Kidney (tissue), 14 donors: ENCODE data around the gene C1orf74. TPM values are rescaled to one million over a fixed set of nuclear protein-coding genes. Genes with fewer than 3 reads are reported as not detected.

Source experiments
- DNase-seq, 5 donors: peaks; one replicate each; pipeline ENCODE4 v3.0.0-alpha.2; 2013 to 2020
- FAIRE-seq: peaks from 2 replicates; lab custom pipeline; 2012; peaks lifted over from hg19 to GRCh38; lab: Jason Lieb, UNC
- H3K27ac ChIP-seq, 2 donors: one replicate each; pipeline ENCODE4 v1.7.0; 2013; ENCODE audit warnings: low read depth in 2 of 2, low read length in 2 of 2, inconsistent platforms in 1 of 2
- H3K27me3 ChIP-seq: one replicate; pipeline ENCODE4 v1.7.1; 2013; ENCODE audit warnings: low read length, inconsistent platforms; ENCODE audit not compliant: control insufficient read depth, insufficient read depth
- H3K36me3 ChIP-seq, 3 donors: one replicate each; pipeline versions ENCODE4 v1.7.0 to v1.7.1; 2013; ENCODE audit warnings: low read length in 3 of 3, control low read depth in 1 of 3, inconsistent platforms in 1 of 3; ENCODE audit not compliant: insufficient read depth in 3 of 3, control insufficient read depth in 2 of 3
- H3K4me1 ChIP-seq, 3 donors: one replicate each; pipeline versions ENCODE4 v1.7.0 to v1.7.1; 2013; ENCODE audit warnings: low read length in 3 of 3, inconsistent platforms in 1 of 3, low read depth in 1 of 3; ENCODE audit not compliant: control insufficient read depth in 2 of 3, insufficient read depth in 2 of 3
- H3K4me3 ChIP-seq, 3 donors: one replicate each; pipeline versions ENCODE4 v1.7.0 to v1.8.1; 2013; ENCODE audit warnings: low read length in 3 of 3, control low read depth in 1 of 3, inconsistent platforms in 1 of 3
- H3K9ac ChIP-seq, 3 donors: one replicate each; pipeline versions ENCODE4 v1.7.0 to v1.7.1; 2013; ENCODE audit warnings: low read length in 3 of 3, control low read depth in 1 of 3, inconsistent platforms in 1 of 3
- H3K9me3 ChIP-seq, 3 donors: one replicate each; pipeline versions ENCODE4 v1.7.0 to v1.7.1; 2013; ENCODE audit warnings: low read length in 3 of 3, control low read depth in 1 of 3, inconsistent platforms in 1 of 3; ENCODE audit not compliant: control insufficient read depth in 2 of 3, insufficient read depth in 1 of 3
- CTCF ChIP-seq: IDR thresholded peaks from 3 replicates; pipeline ENCODE4 v1.5.1; 2012; ENCODE audit warnings: mild to moderate bottlenecking, moderate library complexity, borderline replicate concordance; ENCODE audit not compliant: insufficient read depth; ENCODE audit errors: extremely low read depth
- intact Hi-C: fragments of 100-400 bp; cut with DNase I; formaldehyde crosslinking; loops from one replicate; pipeline ENCODE4 v1.11.1; 2022
- polyA plus RNA-seq: library from polyadenylated mRNA; stranded (reverse); fragments of 350-450 nt; fragmentation: Illumina TruSeq; extraction: RNeasy Lipid Tissue Mini Kit (QIAGEN cat#74804); gene quantifications from one replicate; pipeline ENCODE4 v1.2.3, GENCODE V29; 2014; ENCODE audit warnings: low read depth, low replicate concordance; ENCODE audit not compliant: insufficient read depth
- total RNA-seq: library from RNA; stranded (reverse); fragmentation: NEBNext Ultra II Directional; extraction: Animal tissue kit (Norgen Biotek cat#: 25700); gene quantifications from one replicate; pipeline ENCODE4 v1.2.1, GENCODE V29; 2021
- donor health status: control.
- donor health status: control.
- donor health status: control.
- donor health status: control.
- donor health status: control.
- donor health status: DM: yes; HTN: yes; CAD: no.
- donor health status: Normal renal cell carcinoma (clear cell type).

C1orf74 gene
- total and polyA plus RNA-seq, 2 donors from 2014 or later = 2.5 TPM

GRCh38 chr1:209768354-209768774 lies 16.0 kb downstream of the C1orf74 start:
- Histone ChIP-seq H3K27me3 (no peaks in the 10 kb centered on the region), H3K4me1 (peaks cover 3 to 14% (median 5%) of the 10 kb centered on the region in 3 donors), H3K4me3 (peak overlapping the region in 1 of 3 donors; percentile 21)

DNA sequence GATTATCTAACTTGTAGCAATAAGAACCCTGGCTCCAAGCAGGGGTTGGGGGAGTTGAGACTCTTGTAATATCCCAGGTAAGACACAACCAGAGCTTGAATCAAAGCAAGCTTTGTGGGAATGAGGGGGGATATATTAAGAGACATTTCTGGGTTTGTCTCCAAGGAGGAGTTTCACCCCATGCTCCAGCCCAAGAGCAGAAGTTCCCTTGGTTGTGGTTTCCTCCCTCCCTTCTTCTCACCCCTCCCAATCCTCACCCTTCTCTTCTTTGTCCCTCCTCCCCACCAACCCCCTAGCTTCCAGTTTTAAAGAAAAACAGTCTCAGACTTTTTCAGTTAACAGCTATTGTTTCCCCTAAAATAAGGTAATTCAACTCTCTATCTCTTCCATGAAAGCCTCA lies 16.7 kb downstream of the C1orf74 start:
- peaks cover 3 to 14% (median 5%) of the 10 kb centered on the region in 3 donors for H3K4me1 ChIP-seq
- H3K27me3 ChIP-seq = no peaks in the 10 kb centered on the region
- H3K36me3 ChIP-seq = no peaks in the 10 kb centered on the region
- H3K9me3 ChIP-seq = no peaks in the 10 kb centered on the region
- DNase-seq (no peak), FAIRE-seq (no peak)
- no peak overlapping the region for H3K4me3 ChIP-seq
- no peak for TF ChIP-seq CTCF
- H3K27ac ChIP-seq = no peak overlapping the region
- intact Hi-C loops = no loop called here
- H3K9ac ChIP-seq = no peak overlapping the region

More at GRCh38 chr1:209768354-209768774, 16.0 kb downstream of the C1orf74 start:
- intact Hi-C loops = no loop called here
- no peak overlapping the region for H3K27ac ChIP-seq
- H3K36me3 ChIP-seq = no peaks in the 10 kb centered on the region
- H3K9me3 ChIP-seq = no peaks in the 10 kb centered on the region
- no peak for TF ChIP-seq CTCF
- DNase-seq (peak in 1 of 5 donors; percentile 72), FAIRE-seq (no peak)
- H3K9ac ChIP-seq = no peak overlapping the region

GRCh38 chr1:209767096-209767495 lies 17.3 kb downstream of the C1orf74 start:
- intact Hi-C loops = no loop called here
- FAIRE-seq (no peak), DNase-seq (no peak)
- Histone ChIP-seq H3K27me3 (no peaks in the 10 kb centered on the region), H3K4me3 (no peak overlapping the region), H3K4me1 (peaks cover 3 to 14% (median 5%) of the 10 kb centered on the region in 3 donors), H3K9ac (no peak overlapping the region), H3K9me3 (no peaks in the 10 kb centered on the region), H3K36me3 (no peaks in the 10 kb centered on the region), H3K27ac (no peak overlapping the region)
- no peak for TF ChIP-seq CTCF

- FAIRE-seq (no peak), DNase-seq (no peak)
- no peak for TF ChIP-seq CTCF
- Histone ChIP-seq H3K9ac (no peak overlapping the region), H3K9me3 (no peaks in the 10 kb centered on the region), H3K4me3 (no peak overlapping the region), H3K27me3 (no peaks in the 10 kb centered on the region), H3K4me1 (peaks cover 0 to 10% (median 5%) of the 10 kb centered on the region in 3 donors), H3K27ac (no peak overlapping the region), H3K36me3 (no peaks in the 10 kb centered on the region)
- intact Hi-C loops = no loop called here
These were observed 18.3 kb downstream of the C1orf74 start for GRCh38 chr1:209766051-209766450.
